ENCODE results near the gene TMEM132D.
A peak's percentile ranks its signal among the peaks of the same experiment; 100 is the strongest.
"Not testable (repeated sequence)": the region's sequence is repeated elsewhere in the genome, so short reads cannot be mapped to it uniquely, and the experiment has no call there.

Gene TMEM132D

DNA sequence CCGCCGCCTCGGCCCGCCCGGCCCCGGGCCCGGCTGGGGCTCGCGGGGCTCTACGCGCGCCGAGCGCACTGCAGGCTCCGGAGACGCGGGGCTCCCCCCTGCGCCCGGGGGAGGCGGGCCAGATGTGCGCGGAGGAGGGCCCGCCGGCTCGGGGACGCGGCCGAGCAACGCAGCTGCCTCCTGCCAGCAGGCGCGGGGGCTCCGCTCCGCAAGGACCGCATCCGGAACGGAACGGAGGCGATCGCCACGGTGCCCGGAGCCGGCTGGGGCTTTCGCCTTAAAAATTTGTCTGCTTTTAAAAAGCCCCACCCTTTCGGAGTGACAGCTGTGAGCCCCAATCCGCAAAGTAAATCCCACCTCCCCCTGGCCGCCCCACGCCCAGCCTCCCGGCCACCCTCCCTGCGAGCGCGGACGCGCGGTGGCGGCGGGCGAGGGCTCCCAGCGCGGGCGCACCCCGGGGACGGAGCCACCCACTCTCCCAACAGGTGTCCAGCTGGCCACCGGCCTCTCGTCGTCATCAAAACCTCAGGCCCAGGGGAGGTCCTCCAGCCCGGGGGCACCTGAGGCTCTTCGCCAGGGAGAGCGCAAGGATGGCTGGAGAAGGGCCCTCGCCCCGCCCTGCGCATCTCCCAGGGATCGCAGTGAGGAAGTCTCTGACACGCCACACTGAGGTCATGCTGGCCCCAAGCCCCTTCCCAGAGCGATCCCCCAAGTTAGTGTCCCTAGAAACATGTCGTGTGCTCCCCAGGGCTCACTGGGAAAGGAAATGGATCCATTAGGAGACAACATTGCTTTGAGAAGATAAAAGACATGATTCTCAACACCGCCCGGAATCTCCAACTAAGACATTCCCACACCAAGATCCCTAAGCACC lies at the start of gene TMEM132D:
Gene TMEM132D, minus strand, starts transcription at position 70 of the 874 bp plus-strand sequence.
- no peak for DNase-seq (ENCODE audit: low spot score)

- no peak for DNase-seq (ENCODE audit: low spot score)
Measured at GRCh38 chr12:129949651-129950050, 45.8 kb upstream of the TMEM132D start.

- DNase-seq (ENCODE audit: low spot score), result no peak
Measured at GRCh38 chr12:129941618-129942017, 37.8 kb upstream of the TMEM132D start.

DNA sequence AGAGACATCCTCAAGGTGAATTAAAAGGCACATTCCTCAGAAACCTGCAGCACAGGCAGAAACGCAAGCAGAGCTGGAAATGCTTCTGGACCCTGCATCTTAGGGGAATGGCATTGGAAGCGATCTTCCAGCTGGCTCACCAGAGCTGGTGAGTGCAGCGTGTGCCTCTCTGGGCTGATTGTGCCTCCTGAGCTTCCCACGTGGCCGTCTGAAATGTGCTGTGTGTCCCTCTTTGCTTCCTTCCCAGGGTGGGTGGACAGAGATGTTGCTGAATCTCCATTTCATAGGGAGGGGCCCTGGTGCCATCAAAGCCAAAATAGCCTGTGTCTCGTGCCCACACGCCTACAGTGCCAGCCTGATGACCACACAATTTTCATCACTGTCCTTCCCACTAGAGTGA lies 34.3 kb upstream of the TMEM132D start:
- no peak for DNase-seq (ENCODE audit: low spot score)

GRCh38 chr12:129937426-129937825 lies 33.6 kb upstream of the TMEM132D start:
- no peak for DNase-seq (ENCODE audit: low spot score)

DNA sequence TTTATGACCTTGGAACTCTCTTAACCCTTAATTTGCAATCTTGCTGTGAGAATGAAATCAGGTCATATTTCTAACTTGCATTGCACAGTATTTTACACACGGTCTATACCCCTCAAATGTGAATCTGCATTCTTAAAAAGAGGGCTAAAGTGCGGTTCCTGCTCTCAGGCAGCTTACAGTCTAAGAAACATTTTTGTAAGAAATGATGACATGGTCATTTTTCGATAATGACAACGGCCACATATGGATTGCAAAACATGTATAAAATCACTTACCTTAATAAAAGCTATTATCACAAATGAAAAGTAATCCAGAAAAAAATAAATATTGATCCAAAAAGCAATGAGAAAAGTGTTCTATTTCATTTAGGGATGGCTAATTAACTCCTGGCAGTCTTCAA lies 24.8 kb upstream of the TMEM132D start:
- DNase-seq (ENCODE audit: low spot score), result no peak

- DNase-seq (ENCODE audit: low spot score), result no peak
Measured at GRCh38 chr12:129927316-129927900, 23.6 kb upstream of the TMEM132D start.

DNA sequence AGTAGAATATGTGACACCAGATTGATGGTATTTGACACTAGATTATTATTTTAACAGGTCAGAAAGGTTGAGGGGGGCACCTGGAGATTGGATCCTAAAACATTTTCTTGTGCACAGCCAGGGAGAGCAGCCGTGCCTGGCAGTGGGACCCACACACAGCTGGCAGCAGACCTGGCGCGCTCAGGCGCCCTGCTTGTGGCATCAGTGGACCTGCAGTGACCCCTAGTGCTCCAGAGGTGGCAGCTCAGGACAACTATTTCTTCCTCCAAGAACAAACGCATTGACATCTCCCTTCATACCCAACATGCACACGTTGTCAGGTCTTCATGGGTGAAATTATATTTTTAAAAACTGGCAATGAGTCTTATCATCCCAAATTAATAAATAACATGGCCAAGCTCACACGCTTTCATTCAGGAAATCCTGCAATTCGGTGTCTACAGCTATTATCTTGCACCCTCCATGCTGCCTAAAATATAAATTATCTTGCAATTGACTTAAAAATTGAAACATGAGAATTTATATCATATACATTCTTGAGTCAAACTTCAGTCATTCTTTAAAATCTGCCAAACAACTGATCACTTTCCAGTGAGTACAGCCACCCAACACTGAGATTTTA lies 7.7 kb upstream of the TMEM132D start:
- DNase-seq (ENCODE audit: low spot score), result peak; percentile 18

GRCh38 chr12:129909051-129910020 lies 5.5 kb upstream of the TMEM132D start:
- DNase-seq (ENCODE audit: low spot score), result no peak

DNA sequence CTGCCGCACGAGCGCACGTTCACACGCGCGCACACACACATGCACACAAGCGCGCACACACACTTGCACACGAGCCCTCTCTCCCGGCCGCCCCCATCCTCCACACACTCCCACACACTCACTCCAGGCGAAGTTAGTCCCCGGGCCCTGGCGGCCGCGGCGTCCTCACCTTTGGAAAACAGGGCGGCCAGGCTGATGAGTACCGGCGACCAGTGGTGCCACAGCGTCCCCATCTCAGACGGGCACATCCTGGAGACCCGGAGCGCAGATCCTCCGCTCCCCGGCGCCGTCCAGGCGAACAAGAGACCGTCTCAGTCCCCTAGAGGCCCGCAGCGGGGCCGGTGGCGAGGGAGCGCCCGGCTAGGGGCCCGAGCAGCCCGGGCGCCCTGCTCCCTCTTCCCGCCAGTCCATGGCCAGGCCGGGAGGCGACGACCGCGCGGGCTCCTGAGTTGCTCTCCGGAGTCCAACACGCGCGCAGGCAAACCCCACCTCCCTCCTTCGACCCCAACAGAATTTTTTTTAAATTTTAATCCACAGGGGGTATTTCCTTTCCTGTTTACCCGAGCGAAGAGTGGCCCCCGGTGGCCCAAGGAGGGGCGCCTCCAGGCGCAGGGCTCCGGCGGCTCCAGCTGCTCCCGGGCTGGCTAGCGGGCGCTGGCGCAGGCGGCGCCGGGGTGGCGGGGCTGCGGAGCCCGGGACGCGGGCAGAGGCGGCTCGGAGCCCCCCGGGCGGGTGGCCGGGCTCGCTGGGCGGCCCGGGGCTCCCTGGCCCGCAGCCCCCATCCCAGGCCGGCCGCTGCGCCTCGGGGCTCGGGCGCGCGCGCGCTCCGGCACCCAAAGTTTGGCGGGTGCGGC lies 506 bp downstream of the TMEM132D start:
- DNase-seq (ENCODE audit: low spot score), result no peak

DNA sequence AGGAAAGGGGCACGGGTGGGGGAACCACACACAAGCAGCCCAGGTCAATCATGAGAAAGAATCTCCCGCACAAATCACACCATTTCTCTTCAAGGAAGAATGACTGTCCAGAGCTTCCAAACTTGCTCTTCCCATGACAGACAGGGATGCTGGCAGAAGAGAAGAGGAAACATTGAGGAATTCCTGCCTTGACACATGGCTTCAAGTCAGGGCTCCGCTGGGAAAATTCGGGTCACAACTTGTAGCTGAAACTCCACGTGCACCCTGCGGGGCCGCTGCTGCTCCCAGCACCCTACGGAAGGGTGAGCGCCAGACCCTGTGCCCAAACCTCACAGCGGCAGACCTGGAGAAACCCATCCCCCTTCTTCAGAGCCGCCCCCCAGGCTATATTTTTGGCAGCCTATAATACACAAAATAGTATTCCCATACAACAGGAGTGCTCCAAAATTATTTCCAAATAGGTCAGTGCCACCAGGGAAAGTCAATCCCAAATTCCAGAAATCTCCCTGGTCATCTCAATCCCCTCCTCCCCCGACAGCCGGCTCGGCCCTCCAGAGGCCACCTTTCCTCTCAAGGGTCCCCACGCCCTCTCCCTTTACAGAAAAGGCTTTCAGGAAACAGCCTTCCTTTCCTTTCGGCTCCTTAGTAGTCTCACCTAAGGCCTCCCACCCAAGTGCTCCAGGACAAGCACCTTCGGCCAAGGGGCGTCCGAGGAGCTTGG lies 1.3 kb downstream of the TMEM132D start:
- no peak for DNase-seq (ENCODE audit: low spot score)

DNA sequence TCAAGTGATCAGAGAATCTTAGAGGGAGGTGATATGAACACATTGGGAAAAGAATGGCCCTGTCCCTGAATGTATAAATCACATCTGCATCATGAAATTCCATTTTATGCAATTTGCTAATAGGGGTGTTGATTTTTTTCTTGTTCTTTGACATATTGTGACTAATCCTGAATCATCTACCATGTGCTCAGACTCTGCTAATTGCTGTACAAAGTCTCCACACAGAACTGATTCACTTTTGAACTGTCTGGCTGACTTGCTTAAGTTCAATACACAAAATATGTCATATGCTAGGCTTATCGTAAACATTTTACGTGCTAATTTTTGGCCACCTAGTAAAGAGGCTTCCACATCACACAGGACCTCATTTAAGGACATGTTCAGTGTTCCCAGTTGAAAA lies 2.6 kb downstream of the TMEM132D start:
- peak; percentile 3 for DNase-seq (ENCODE audit: low spot score)

DNA sequence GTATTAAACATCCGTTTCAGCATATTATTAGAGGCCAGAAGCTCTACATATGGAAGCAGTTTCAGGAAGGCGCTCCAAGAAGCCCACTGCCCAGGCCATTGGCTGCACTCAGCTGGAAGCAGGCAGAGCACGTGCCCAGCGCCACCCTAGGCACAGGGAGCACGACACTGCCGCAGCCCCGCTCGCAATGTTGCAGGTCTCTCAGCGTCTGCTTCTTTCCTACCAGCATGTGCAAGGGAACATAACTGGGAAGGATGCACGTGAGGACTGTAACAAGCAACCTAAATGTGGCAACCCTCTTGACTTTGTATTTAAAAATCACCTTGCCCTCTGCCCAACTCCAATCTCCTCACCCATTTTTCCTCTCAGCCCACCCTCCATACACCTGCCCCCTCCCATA lies 3.5 kb downstream of the TMEM132D start:
- no peak for DNase-seq (ENCODE audit: low spot score)

DNA sequence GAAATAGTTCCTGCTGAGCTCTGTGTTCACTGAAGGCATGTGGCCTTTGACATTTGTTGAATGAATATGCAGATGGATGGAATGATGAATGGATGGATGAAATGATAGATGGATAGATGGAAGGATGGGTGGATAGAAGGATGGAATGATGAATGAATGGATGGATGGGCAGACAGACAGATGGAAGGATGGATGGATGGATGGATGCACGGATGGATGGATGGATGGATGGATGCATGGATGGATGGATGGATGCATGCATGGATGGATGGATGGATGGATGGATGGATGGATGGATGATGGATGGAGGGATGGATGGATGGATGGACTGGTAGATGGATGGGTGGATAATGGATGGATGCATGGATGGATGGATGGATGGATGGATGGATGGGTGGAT lies 4.8 kb downstream of the TMEM132D start:
- DNase-seq (ENCODE audit: low spot score), result not testable (repeated sequence)

- DNase-seq (ENCODE audit: low spot score), result no peak
Measured at GRCh38 chr12:129893691-129894090, 10.1 kb downstream of the TMEM132D start.

- no peak for DNase-seq (ENCODE audit: low spot score)
Measured at GRCh38 chr12:129887101-129887500, 16.7 kb downstream of the TMEM132D start.

DNA sequence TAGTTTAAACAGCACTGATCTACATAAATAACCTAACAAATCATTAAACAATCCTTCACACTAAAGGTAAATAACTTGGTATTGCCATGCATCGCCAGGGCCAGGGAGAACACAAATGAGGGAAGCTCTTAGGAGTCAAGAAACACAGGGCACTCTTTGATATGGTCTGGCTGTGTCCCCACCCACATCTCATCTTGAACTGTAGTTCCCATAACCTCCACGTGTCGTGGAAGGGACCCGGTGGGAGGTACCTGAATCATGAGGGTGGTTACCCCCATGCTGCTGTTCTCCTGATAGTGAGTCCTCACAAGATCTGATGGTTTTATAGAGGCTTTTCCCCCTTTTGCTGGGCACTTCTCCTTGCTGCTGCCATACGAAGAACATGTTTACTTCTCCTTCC lies 17.3 kb downstream of the TMEM132D start:
- DNase-seq (ENCODE audit: low spot score), result no peak

DNA sequence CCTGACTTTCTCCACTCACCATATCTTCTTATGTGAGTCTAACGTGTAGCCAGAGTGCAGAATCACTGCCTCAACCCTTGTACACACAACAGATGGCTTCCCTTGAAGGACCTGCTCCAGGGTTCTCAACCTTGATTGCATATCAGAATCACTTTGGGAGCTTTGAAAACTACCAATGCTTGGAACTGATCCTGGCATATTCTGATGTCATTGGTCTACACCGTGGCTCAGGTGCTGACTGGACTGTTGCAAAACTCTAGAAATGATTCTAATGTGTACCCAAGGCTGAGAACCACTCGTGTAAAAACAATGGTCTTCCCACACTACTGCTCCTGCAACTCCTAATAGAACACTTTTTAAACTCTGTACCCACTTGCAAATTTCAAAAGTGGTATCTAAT lies 18.5 kb downstream of the TMEM132D start:
- DNase-seq (ENCODE audit: low spot score), result no peak

GRCh38 chr12:129877411-129877810 lies 26.4 kb downstream of the TMEM132D start:
- DNase-seq (ENCODE audit: low spot score), result no peak

- no peak for DNase-seq (ENCODE audit: low spot score)
Measured at GRCh38 chr12:129873833-129874208, 30.0 kb downstream of the TMEM132D start.
